Lower lobe of right lung (tissue), 2 donors: ENCODE measurements around the gene TFAP2E. TPM values are rescaled to one million over a fixed set of nuclear protein-coding genes. Genes with fewer than 3 reads are reported as not detected.

Experiments used
- ATAC-seq, 2 donors: fragments of 200-7000 bp; cut with Tn5 transposase; one replicate each; pipeline ENCODE4 v1.9.1; 2020 to 2022; ENCODE audit warnings: mild to moderate bottlenecking in 2 of 2, moderate library complexity in 2 of 2
- DNase-seq: peaks from one replicate; pipeline ENCODE4 v3.0.0-alpha.2; 2020
- H3K27ac ChIP-seq: fragments of 200-600 bp; one replicate; pipeline ENCODE4 v1.8.0; 2022
- H3K27me3 ChIP-seq: fragments of 200-600 bp; one replicate; pipeline ENCODE4 v1.8.0; 2022; ENCODE audit warnings: low read depth
- H3K36me3 ChIP-seq: fragments of 200-600 bp; one replicate; pipeline ENCODE4 v1.8.0; 2022; ENCODE audit warnings: mild to moderate bottlenecking
- H3K4me1 ChIP-seq: fragments of 200-600 bp; one replicate; pipeline ENCODE4 v1.8.0; 2022
- H3K4me3 ChIP-seq: fragments of 200-600 bp; one replicate; pipeline ENCODE4 v1.8.0; 2022; ENCODE audit warnings: mild to moderate bottlenecking
- H3K9me3 ChIP-seq: fragments of 200-600 bp; one replicate; pipeline ENCODE4 v1.8.0; 2022
- intact Hi-C: fragments of 100-400 bp; cut with DNase I; formaldehyde crosslinking; loops from one replicate; pipeline ENCODE4 v1.11.0; 2022
- total RNA-seq: library from RNA; stranded (reverse); fragmentation: NEBNext Ultra II Directional; extraction: Animal tissue kit (Norgen Biotek cat#: 25700); gene quantifications from one replicate; pipeline ENCODE4 v1.2.1, GENCODE V29; 2021
- TF ChIP-seq, protein P1 (sequence below): fragments of 200-600 bp; IDR thresholded peaks from one replicate; pipeline ENCODE4 v1.8.0; 2022; ENCODE audit warnings: antibody characterized with exemption, mild to moderate bottlenecking
- donor health status: DM: no; HTN: yes; CAD: no; lungs with severe emphysema.

The TFAP2E gene
- total RNA-seq, 1 donor from 2014 or later, result 2.2 TPM

DNA sequence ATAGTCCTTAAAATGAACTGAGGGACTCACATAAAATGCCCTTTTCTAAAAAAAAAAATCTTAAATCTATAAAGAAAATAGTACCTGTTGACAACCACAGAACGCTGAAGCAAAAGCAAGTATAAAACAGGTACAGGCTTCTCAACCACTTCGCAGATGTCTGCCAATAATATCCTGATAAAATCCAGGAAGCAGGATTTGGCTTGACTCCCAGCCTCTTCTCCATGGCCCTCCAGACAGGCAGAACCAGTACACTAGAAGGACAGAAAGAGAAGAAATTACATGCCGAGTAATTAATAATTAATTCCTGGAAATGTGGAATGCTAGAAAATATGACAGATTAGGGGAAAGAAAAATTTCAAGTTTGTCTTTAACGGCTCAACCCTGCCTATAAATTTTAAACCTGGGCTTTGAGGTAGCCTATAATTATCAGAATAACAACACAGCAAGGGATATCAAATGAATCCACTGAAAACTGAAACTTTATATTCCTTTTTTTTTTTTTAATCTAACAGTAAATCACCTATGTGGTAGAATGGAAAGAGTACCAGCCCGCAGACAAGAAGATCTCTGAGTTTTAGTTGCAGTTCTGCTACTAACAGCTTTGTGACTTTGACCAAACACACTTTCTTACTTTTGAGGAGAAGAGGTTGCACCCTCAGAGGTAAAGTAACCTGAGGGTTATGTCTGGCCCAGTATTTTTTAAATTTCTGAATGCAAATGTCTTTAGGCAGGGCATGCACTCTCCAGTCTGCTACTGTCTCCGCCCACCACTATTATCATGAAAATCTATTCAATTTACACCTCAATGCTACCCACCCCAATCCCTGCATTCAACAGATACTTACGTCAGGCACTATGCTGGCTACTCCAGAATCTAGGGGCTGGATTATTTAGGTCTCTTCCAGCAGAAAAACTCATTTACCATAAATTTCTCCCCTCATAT is 18.6 kb upstream of the TFAP2E start:
- Histone ChIP-seq H3K36me3 (peaks cover 44% of the 10 kb centered on the region), H3K4me3 (no peak overlapping the region), H3K27me3 (no peaks in the 10 kb centered on the region), H3K9me3 (no peaks in the 10 kb centered on the region), H3K4me1 (peaks cover 52% of the 10 kb centered on the region), H3K27ac (peak overlapping the region; percentile 96)
- DNase-seq (no peak), ATAC-seq (no peak)
- intact Hi-C loops, result loop anchor here (10.0 kb wide), 1 partner anchor 100 kb away; no protein-coding TSS in a partner anchor
- TF ChIP-seq, protein P1, sequence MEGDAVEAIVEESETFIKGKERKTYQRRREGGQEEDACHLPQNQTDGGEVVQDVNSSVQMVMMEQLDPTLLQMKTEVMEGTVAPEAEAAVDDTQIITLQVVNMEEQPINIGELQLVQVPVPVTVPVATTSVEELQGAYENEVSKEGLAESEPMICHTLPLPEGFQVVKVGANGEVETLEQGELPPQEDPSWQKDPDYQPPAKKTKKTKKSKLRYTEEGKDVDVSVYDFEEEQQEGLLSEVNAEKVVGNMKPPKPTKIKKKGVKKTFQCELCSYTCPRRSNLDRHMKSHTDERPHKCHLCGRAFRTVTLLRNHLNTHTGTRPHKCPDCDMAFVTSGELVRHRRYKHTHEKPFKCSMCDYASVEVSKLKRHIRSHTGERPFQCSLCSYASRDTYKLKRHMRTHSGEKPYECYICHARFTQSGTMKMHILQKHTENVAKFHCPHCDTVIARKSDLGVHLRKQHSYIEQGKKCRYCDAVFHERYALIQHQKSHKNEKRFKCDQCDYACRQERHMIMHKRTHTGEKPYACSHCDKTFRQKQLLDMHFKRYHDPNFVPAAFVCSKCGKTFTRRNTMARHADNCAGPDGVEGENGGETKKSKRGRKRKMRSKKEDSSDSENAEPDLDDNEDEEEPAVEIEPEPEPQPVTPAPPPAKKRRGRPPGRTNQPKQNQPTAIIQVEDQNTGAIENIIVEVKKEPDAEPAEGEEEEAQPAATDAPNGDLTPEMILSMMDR, result no peak

DNA sequence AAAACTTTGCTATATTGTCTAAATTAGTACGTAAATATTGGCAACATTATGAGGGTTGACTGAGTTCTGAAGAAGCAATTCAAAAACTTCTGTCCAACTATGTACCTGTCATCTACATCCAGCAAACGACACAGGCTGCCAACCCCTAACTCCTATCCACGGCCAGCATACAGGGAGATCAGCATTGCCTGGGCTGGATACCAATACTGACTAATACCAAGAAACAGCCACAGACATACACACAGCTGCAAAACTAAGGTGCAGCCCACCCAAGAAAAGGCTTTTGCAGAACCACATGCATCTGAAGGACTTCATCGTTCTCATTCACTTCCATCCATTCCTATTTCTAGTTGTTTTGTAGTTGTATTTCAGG is 17.9 kb upstream of the TFAP2E start:
- Histone ChIP-seq H3K4me1 (peaks cover 52% of the 10 kb centered on the region), H3K27ac (peak overlapping the region; percentile 96), H3K9me3 (no peaks in the 10 kb centered on the region), H3K4me3 (peak overlapping the region; percentile 85), H3K27me3 (no peaks in the 10 kb centered on the region), H3K36me3 (peaks cover 37% of the 10 kb centered on the region)
- intact Hi-C loops, result loop anchor here (10.0 kb wide), 1 partner anchor 100 kb away; no protein-coding TSS in a partner anchor
- no peak for ATAC-seq
- TF ChIP-seq, protein P1, result no peak
- no peak for DNase-seq

DNA sequence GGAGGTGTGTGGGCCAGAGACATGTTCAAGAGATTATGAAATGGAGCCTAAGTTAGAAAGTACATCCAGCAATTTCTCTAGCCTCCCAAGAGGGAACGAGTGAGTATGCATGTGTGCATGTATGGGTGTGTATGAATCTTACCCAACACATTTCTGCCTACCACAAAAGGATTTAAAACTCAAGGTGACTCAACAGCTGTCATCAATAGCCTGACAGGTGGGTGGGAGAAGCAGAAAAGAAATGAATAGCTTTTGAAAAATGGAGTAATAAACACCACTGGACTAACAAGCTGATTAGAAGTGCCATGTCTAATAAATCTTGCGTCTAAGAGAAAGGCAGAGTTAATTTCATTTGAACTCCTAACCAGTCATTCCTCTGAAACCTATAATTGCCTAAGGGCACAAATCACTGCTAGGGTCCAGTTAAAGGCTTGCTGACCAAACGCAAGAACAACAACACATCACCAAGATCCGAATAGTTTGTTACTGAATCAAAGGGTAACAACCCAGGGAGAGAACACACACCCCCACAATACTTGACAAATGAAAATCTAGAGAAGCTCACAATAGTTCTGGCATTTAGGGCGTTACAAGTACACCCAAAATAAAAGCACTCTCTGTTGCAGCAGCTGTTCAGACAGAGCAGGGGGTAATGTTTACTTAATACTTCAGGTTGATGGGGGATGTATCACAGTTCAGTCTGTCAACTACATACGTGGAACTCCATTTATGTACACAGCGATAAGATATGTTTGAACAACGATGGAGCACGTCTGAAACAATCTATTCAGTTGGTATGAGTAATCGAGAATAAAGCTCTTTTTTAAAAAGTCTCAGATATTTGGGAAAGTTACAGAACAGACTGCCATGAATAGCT is 17.3 kb upstream of the TFAP2E start:
- peak overlapping the region; percentile 96 for H3K27ac ChIP-seq
- ATAC-seq (peak; percentile 37 to 71), DNase-seq (no peak)
- H3K27me3 ChIP-seq, result no peaks in the 10 kb centered on the region
- peaks cover 31% of the 10 kb centered on the region for H3K36me3 ChIP-seq
- H3K4me3 ChIP-seq, result peak overlapping the region; percentile 85
- TF ChIP-seq, protein P1, result no peak
- intact Hi-C loops, result loop anchor here (10.0 kb wide), 1 partner anchor 101 kb away; no protein-coding TSS in a partner anchor
- no peaks in the 10 kb centered on the region for H3K9me3 ChIP-seq
- peaks cover 52% of the 10 kb centered on the region for H3K4me1 ChIP-seq

DNA sequence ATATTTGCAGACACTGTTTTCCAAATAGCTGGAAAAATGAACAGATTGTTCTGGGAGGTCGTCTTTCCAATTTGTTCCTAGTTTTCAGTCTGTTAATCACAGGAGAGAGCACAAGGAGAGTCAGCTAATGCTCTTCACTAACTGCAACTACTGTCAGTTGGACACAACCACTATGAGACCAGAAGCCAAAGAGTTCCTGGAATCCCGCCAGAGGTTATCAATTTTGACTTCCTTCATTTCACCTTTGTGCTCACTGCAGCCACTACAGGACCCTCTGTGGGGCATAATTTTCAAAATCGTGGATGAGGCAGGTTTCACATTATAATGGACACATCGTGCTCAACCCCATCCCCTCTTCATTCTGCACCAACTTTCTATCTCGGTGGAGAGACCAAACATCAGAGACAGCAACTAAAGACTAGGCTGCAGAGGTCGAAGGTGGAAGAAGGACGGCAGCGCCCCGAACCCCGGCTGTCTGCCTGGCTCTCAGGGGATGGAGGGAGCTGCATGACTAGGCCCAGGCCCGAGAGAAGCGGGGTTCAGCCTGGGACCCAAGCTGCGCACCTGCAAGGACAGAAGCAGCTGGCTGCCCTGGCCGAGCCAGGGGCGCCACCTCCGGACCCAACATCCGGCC is 16.5 kb upstream of the TFAP2E start:
- intact Hi-C loops, result loop anchor here (10.0 kb wide), 1 partner anchor 102 kb away; no protein-coding TSS in a partner anchor
- no peak for DNase-seq
- Histone ChIP-seq H3K27me3 (no peaks in the 10 kb centered on the region), H3K4me1 (peaks cover 52% of the 10 kb centered on the region), H3K9me3 (no peaks in the 10 kb centered on the region), H3K4me3 (peak overlapping the region; percentile 85), H3K36me3 (peaks cover 23% of the 10 kb centered on the region), H3K27ac (peak overlapping the region; percentile 96)
- TF ChIP-seq, protein P1, result no peak
- ATAC-seq, result no peak
